Myocyte (in vitro differentiated cells): ENCODE data around the gene PMEL. TPM values are rescaled to one million over a fixed set of nuclear protein-coding genes. Genes with fewer than 3 reads are reported as not detected.
"Not testable (repeated sequence)": the region's sequence is repeated elsewhere in the genome, so short reads cannot be mapped to it uniquely, and the experiment has no call there.

Source experiments
- DNase-seq: peaks from one replicate; pipeline ENCODE4 v3.0.0-alpha.2; 2012; ENCODE audit warnings: low read depth
- polyA plus RNA-seq: library from polyadenylated mRNA; unstranded; fragments of >200 nt; gene quantifications from one replicate; pipeline ENCODE4 v1.2.1, GENCODE V29; 2012; ENCODE audit warnings: missing spikeins
- total RNA-seq: library from RNA; depleted of rRNA; stranded (reverse); fragments of >200 nt; gene quantifications from 2 replicates; pipeline ENCODE4 v1.2.3, GENCODE V29; 2014

The PMEL gene
- total RNA-seq, result 0.10 and 0.53 TPM in 2 replicates
- 0.33 TPM for polyA plus RNA-seq

GRCh38 chr12:55965941-55966407, at the start of gene PMEL:
TSS of gene PMEL (minus strand) at chr12:55966042. CDS start at chr12:55966011, 31 bp downstream.
- no peak for DNase-seq

GRCh38 chr12:56014205-56014604, 48.4 kb upstream of the PMEL start:
- no peak for DNase-seq

GRCh38 chr12:56013482-56013881, 47.6 kb upstream of the PMEL start:
- no peak for DNase-seq

- no peak for DNase-seq
Observed at GRCh38 chr12:56011509-56012090, 45.8 kb upstream of the PMEL start.

- no peak for DNase-seq
Observed at GRCh38 chr12:56010111-56010570, 44.3 kb upstream of the PMEL start.

- DNase-seq, result peak; percentile 17
Observed at GRCh38 chr12:56007564-56008559, 42.0 kb upstream of the PMEL start.

- DNase-seq, result no peak
Observed at GRCh38 chr12:56004211-56004610, 38.4 kb upstream of the PMEL start.

GRCh38 chr12:56003376-56003775, 37.5 kb upstream of the PMEL start:
- not testable (repeated sequence) for DNase-seq

- DNase-seq, result no peak
Observed at GRCh38 chr12:56001487-56002100, 35.8 kb upstream of the PMEL start.

- DNase-seq, result not testable (repeated sequence)
Observed at GRCh38 chr12:55999999-56000540, 34.2 kb upstream of the PMEL start.

- not testable (repeated sequence) for DNase-seq
Observed at GRCh38 chr12:55999522-55999921, 33.7 kb upstream of the PMEL start.

- DNase-seq, result no peak
Observed at GRCh38 chr12:55997535-55997859, 31.7 kb upstream of the PMEL start.

GRCh38 chr12:55996715-55997534, 31.1 kb upstream of the PMEL start, which contains the start of gene SUOX:
TSS of gene SUOX (plus strand) at chr12:55997276. CDS start at chr12:56002222, 4,946 bp downstream.
- peak; percentile 98 for DNase-seq

GRCh38 chr12:55996201-55996714, 30.4 kb upstream of the PMEL start:
- peak; percentile 75 for DNase-seq

- DNase-seq, result no peak
Observed at GRCh38 chr12:55995366-55995765, 29.5 kb upstream of the PMEL start.

- DNase-seq, result no peak
Observed at GRCh38 chr12:55993230-55993853, 27.5 kb upstream of the PMEL start.

- no peak for DNase-seq
Observed at GRCh38 chr12:55991110-55991509, 25.3 kb upstream of the PMEL start.

GRCh38 chr12:55985976-55986375, 20.1 kb upstream of the PMEL start:
- not testable (repeated sequence) for DNase-seq

GRCh38 chr12:55985341-55985740, 19.5 kb upstream of the PMEL start:
- DNase-seq, result no peak

- DNase-seq, result no peak
Observed at GRCh38 chr12:55984861-55985260, 19.0 kb upstream of the PMEL start.
